H1 (cell line): ENCODE data around the gene OSBPL3. TPM values are rescaled to one million over a fixed set of nuclear protein-coding genes. Genes with fewer than 3 reads are reported as not detected.

Experiments
- CTCF ChIA-PET: fragments of 300-600 bp; sonication (Branson Sonifier 250); formaldehyde crosslinking; loops from one replicate; lab custom pipeline; 2021; ENCODE audit not compliant: partially characterized antibody; lab: Charles Lee
- POLR2A ChIA-PET: fragments of 300-600 bp; sonication (Branson Sonifier 250); formaldehyde crosslinking; loops from one replicate; lab custom pipeline; 2021; ENCODE audit warnings: inconsistent platforms; ENCODE audit not compliant: partially characterized antibody; lab: Charles Lee
- DNase-seq, 2 experiments: peaks; one replicate each; pipeline versions ENCODE4 v3.0.0 to v3.0.0-alpha.2; 2010 to 2022; ENCODE audit warnings: low spot score in 2 of 2, low read depth in 1 of 2, mixed read lengths in 1 of 2
- FAIRE-seq: peaks from 2 replicates; lab custom pipeline; 2011; peaks lifted over from hg19 to GRCh38; lab: Jason Lieb, UNC
- H2AFZ ChIP-seq: 2 replicates; pipeline ENCODE4 v1.8.1; 2012; ENCODE audit warnings: low read length, inconsistent platforms
- H2AK5ac ChIP-seq: 2 replicates; pipeline ENCODE4 v1.6.1; 2013; ENCODE audit warnings: low read depth, low read length
- H2BK120ac ChIP-seq: replicated peaks from 2 replicates; pipeline ENCODE3; 2013; ENCODE audit warnings: low read depth, low read length, inconsistent platforms
- H2BK12ac ChIP-seq: 2 replicates; pipeline ENCODE4 v1.6.1; 2013; ENCODE audit warnings: low read depth, low read length
- H2BK15ac ChIP-seq: 2 replicates; pipeline ENCODE4 v1.6.1; 2013; ENCODE audit warnings: low read length
- H2BK20ac ChIP-seq: 2 replicates; pipeline ENCODE4 v1.6.1; 2013; ENCODE audit warnings: low read length
- H2BK5ac ChIP-seq: 2 replicates; pipeline ENCODE4 v1.6.1; 2013; ENCODE audit warnings: low read depth, low read length
- H3K14ac ChIP-seq: 2 replicates; pipeline ENCODE4 v1.6.1; 2013; ENCODE audit warnings: inconsistent platforms; ENCODE audit not compliant: insufficient read length
- H3K18ac ChIP-seq: 2 replicates; pipeline ENCODE4 v1.6.1; 2013; ENCODE audit warnings: low read length; ENCODE audit errors: extremely low read depth
- H3K23ac ChIP-seq: 2 replicates; pipeline ENCODE4 v1.6.1; 2013; ENCODE audit warnings: inconsistent platforms; ENCODE audit not compliant: insufficient read length
- H3K23me2 ChIP-seq: 2 replicates; pipeline ENCODE4 v1.6.1; 2013; ENCODE audit warnings: low read depth, low read length
- H3K27ac ChIP-seq: 2 replicates; pipeline ENCODE4 v1.6.1; 2011; ENCODE audit warnings: low read depth, low read length, inconsistent platforms
- H3K27me3 ChIP-seq, 4 experiments: replicated peaks in 1 of 4; 1 replicate in 1 of 4; 2 replicates in 3 of 4; pipeline versions ENCODE4 v1.6.1 to v1.8.1; 2011 to 2013; ENCODE audit warnings: low read length in 3 of 4, mild to moderate bottlenecking in 3 of 4, inconsistent platforms in 2 of 4, mixed read lengths in 2 of 4, moderate library complexity in 1 of 4; ENCODE audit not compliant: control insufficient read depth in 3 of 4, insufficient read depth in 3 of 4; ENCODE audit errors: extremely low read depth in 1 of 4
- H3K36me3 ChIP-seq, 4 experiments: 2 replicates each; pipeline versions ENCODE4 v1.6.1 to v1.8.1; 2011 to 2013; ENCODE audit warnings: mild to moderate bottlenecking in 4 of 4, low read length in 3 of 4, moderate library complexity in 2 of 4, control low read depth in 1 of 4, inconsistent platforms in 1 of 4; ENCODE audit not compliant: insufficient read depth in 4 of 4, control insufficient read depth in 2 of 4
- H3K4ac ChIP-seq: replicated peaks from 2 replicates; pipeline ENCODE3; 2013; ENCODE audit warnings: low read length, low read depth, mixed read lengths, inconsistent platforms; ENCODE audit not compliant: insufficient read length
- H3K4me1 ChIP-seq, 4 experiments: replicated peaks in 1 of 4; 1 replicate in 1 of 4; 2 replicates in 3 of 4; pipeline versions ENCODE4 v1.6.1 to v1.8.1; 2011 to 2013; ENCODE audit warnings: low read length in 3 of 4, inconsistent platforms in 2 of 4, mixed read lengths in 1 of 4; ENCODE audit not compliant: insufficient read depth in 4 of 4, control insufficient read depth in 3 of 4
- H3K4me2 ChIP-seq, 2 experiments: 2 replicates each; pipeline versions ENCODE4 v1.6.1 to v1.8.1; 2011 to 2013; ENCODE audit warnings: low read depth in 2 of 2, low read length in 2 of 2, control low read depth in 1 of 2, inconsistent platforms in 1 of 2, mild to moderate bottlenecking in 1 of 2; ENCODE audit not compliant: insufficient read depth in 1 of 2
- H3K4me3 ChIP-seq, 4 experiments: fragments of 200-600, 300-600 bp in 1 of 4; sonication (generic), shearing (Covaris generic), sonication (Bioruptor Twin) in 1 of 4; 2 replicates each; pipeline versions ENCODE4 v1.5.1 to v1.8.1; 2011 to 2016; ENCODE audit warnings: low read length in 4 of 4, low read depth in 3 of 4, control low read depth in 2 of 4, inconsistent platforms in 2 of 4, mild to moderate bottlenecking in 2 of 4, mixed read lengths in 1 of 4, moderate library complexity in 1 of 4; ENCODE audit not compliant: insufficient read depth in 2 of 4; ENCODE audit errors: extremely low read depth in 1 of 4
- H3K56ac ChIP-seq: replicated peaks from 2 replicates; pipeline ENCODE3; 2013; ENCODE audit warnings: low read depth, mild to moderate bottlenecking, mixed read lengths, low read length, inconsistent platforms; ENCODE audit not compliant: insufficient read length
- H3K79me1 ChIP-seq: 2 replicates; pipeline ENCODE4 v1.6.1; 2013; ENCODE audit warnings: low read depth, low read length, control low read depth
- H3K79me2 ChIP-seq, 2 experiments: 2 replicates each; pipeline versions ENCODE4 v1.6.1 to v1.8.1; 2012 to 2013; ENCODE audit warnings: low read length in 2 of 2, mild to moderate bottlenecking in 2 of 2, inconsistent platforms in 1 of 2; ENCODE audit not compliant: insufficient read depth in 2 of 2, control insufficient read depth in 1 of 2
- H3K9ac ChIP-seq, 4 experiments: replicated peaks in 1 of 4; 1 replicate in 1 of 4; 2 replicates in 3 of 4; pipeline versions ENCODE4 v1.6.1 to v1.8.1; 2011 to 2013; ENCODE audit warnings: low read depth in 3 of 4, low read length in 3 of 4, control low read depth in 2 of 4, mild to moderate bottlenecking in 2 of 4, moderate library complexity in 2 of 4, inconsistent platforms in 1 of 4; ENCODE audit errors: extremely low read depth in 1 of 4
- H3K9me3 ChIP-seq, 2 experiments: 2 replicates each; pipeline versions ENCODE4 v1.6.1 to v1.8.1; 2012 to 2013; ENCODE audit warnings: mild to moderate bottlenecking in 2 of 2, moderate library complexity in 2 of 2, control low read depth in 1 of 2, inconsistent platforms in 1 of 2, low read depth in 1 of 2, low read length in 1 of 2, mixed read lengths in 1 of 2; ENCODE audit not compliant: insufficient read depth in 2 of 2
- H4K20me1 ChIP-seq, 2 experiments: replicated peaks in 1 of 2; 2 replicates each; pipeline versions ENCODE3 to v1.8.1; 2011 to 2013; ENCODE audit warnings: inconsistent platforms in 2 of 2, low read length in 2 of 2, mild to moderate bottlenecking in 1 of 2; ENCODE audit not compliant: insufficient read depth in 2 of 2, control insufficient read depth in 1 of 2
- H4K5ac ChIP-seq: 2 replicates; pipeline ENCODE4 v1.6.1; 2013; ENCODE audit warnings: low read length, low read depth, mixed read lengths, inconsistent platforms; ENCODE audit not compliant: insufficient read length
- H4K8ac ChIP-seq: 2 replicates; pipeline ENCODE4 v1.8.0; 2013; ENCODE audit warnings: mild to moderate bottlenecking, moderate library complexity, low read length, inconsistent platforms; ENCODE audit not compliant: insufficient read depth; ENCODE audit errors: extremely low read depth
- H4K91ac ChIP-seq: replicated peaks from 2 replicates; pipeline ENCODE3; 2013; ENCODE audit warnings: low read length, mixed read lengths, inconsistent platforms; ENCODE audit not compliant: insufficient read length
- BACH1 ChIP-seq: IDR thresholded peaks from 2 replicates; pipeline ENCODE4 v1.6.1; 2012; ENCODE audit warnings: low read length, improper control_type of control experiment
- CTBP2 ChIP-seq: IDR thresholded peaks from 2 replicates; pipeline ENCODE4 v1.7.0; 2011; ENCODE audit warnings: borderline replicate concordance, mild to moderate bottlenecking, moderate library complexity, mixed read lengths, low read length; ENCODE audit not compliant: insufficient read depth, insufficient read length
- EZH2 ChIP-seq: fragments of 200-600 bp; sonication (generic); IDR thresholded peaks from 2 replicates; pipeline ENCODE4 v1.7.1; 2012; ENCODE audit warnings: low read depth, mild to moderate bottlenecking, moderate library complexity, low read length, inconsistent platforms; ENCODE audit not compliant: severe bottlenecking
- GTF2F1 ChIP-seq: IDR thresholded peaks from 2 replicates; pipeline ENCODE4 v1.6.1; 2012; ENCODE audit warnings: low read depth, low read length, improper control_type of control experiment, borderline replicate concordance
- HDAC2 ChIP-seq, 2 experiments: fragments of 300-600 bp in 1 of 2; sonication (generic) in 1 of 2; IDR thresholded peaks; 2 replicates each; pipeline ENCODE4 v1.6.1; 2011 to 2012; ENCODE audit warnings: low read depth in 2 of 2, low read length in 2 of 2, mild to moderate bottlenecking in 2 of 2, moderate library complexity in 2 of 2, borderline replicate concordance in 1 of 2, inconsistent platforms in 1 of 2
- KDM5A ChIP-seq: fragments of 200-600 bp; IDR thresholded peaks from 2 replicates; pipeline ENCODE4 v1.7.1; 2012; ENCODE audit warnings: mild to moderate bottlenecking, low read length, inconsistent platforms, mixed read lengths
- MAFK ChIP-seq: IDR thresholded peaks from 2 replicates; pipeline ENCODE4 v1.6.1; 2012; ENCODE audit warnings: low read depth, mild to moderate bottlenecking, improper control_type of control experiment, low read length
- NANOG ChIP-seq: IDR thresholded peaks from 2 replicates; pipeline ENCODE4 v1.6.1; 2011; ENCODE audit warnings: low read length, low read depth, mild to moderate bottlenecking, inconsistent platforms; ENCODE audit not compliant: insufficient read depth, poor library complexity, severe bottlenecking
- NRF1 ChIP-seq: IDR thresholded peaks from 2 replicates; pipeline ENCODE4 v1.6.1; 2011; ENCODE audit warnings: mild to moderate bottlenecking, low read depth, low read length, improper control_type of control experiment
- POLR2AphosphoS5 ChIP-seq: IDR thresholded peaks from 2 replicates; pipeline ENCODE4 v1.6.1; 2011; ENCODE audit warnings: low read depth, low read length
- SIN3A ChIP-seq, 2 experiments: IDR thresholded peaks in 1 of 2; conservative IDR thresholded peaks in 1 of 2; 2 replicates each; pipeline ENCODE4 v1.6.1; 2011 to 2012; ENCODE audit warnings: low read length in 2 of 2, improper control_type of control experiment in 1 of 2, low read depth in 1 of 2, mild to moderate bottlenecking in 1 of 2
- SP2 ChIP-seq: IDR thresholded peaks from 2 replicates; pipeline ENCODE4 v1.6.1; 2012; ENCODE audit warnings: mild to moderate bottlenecking, low read length, inconsistent platforms
- TCF12 ChIP-seq: IDR thresholded peaks from 2 replicates; pipeline ENCODE4 v1.6.1; 2011; ENCODE audit warnings: low read depth, mild to moderate bottlenecking, low read length
- WGBS, 2 experiments: shearing (Covaris generic) in 1 of 2; methylation state at CpG; one replicate each; pipeline versions ENCODE4 v1.1.6 to v1.1.7; 2013 to 2015; ENCODE audit warnings: low lambda C conversion rate in 2 of 2, mixed read lengths in 2 of 2, inconsistent platforms in 1 of 2, low coverage in 1 of 2, missing lambda C conversion rate in 1 of 2; ENCODE audit not compliant: insufficient replicate concordance in 2 of 2, insufficient coverage in 1 of 2, insufficient read length in 1 of 2; ENCODE audit errors: extremely low coverage in 1 of 2, missing lambda C conversion rate in 1 of 2; 5-methylcytosine and 5-hydroxymethylcytosine counted together
- polyA plus RNA-seq, 7 experiments: library from polyadenylated mRNA; depleted of rRNA in 3 of 7; stranded (reverse) in 5 of 7; unstranded in 2 of 7; fragments of >200 nt in 5 of 7; fragments of 200-250 nt in 2 of 7; gene quantifications; 1 replicate in 5 of 7; 2 replicates in 1 of 7; 4 replicates in 1 of 7; pipeline versions ENCODE4 v1.2.1 to v1.2.3, GENCODE V29; 2011 to 2013; ENCODE audit warnings: missing spikeins in 2 of 7, mixed read lengths in 2 of 7
- total RNA-seq: library from RNA; stranded (reverse); fragmentation: NEBNext Ultra II Directional; extraction: Animal tissue kit (Norgen Biotek cat#: 25700); gene quantifications from 2 replicates; pipeline ENCODE4 v1.2.1, GENCODE V29; 2021
- TF ChIP-seq, protein P1 (sequence below): IDR thresholded peaks from 2 replicates; pipeline ENCODE4 v1.6.1; 2011; ENCODE audit warnings: low read depth, mild to moderate bottlenecking, low read length; ENCODE audit not compliant: insufficient read depth

OSBPL3 gene
- total and polyA plus RNA-seq, 2 of the 8 experiments (the other 6 are each of a cell fraction or from before 2014, with no cell fraction given) = 2.8 to 13.9 TPM

GRCh38 chr7:24795407-24795767, 184.6 kb downstream of the OSBPL3 start:
- no peaks in the 10 kb centered on the region for H3K79me2 ChIP-seq
- H4K5ac ChIP-seq = no peak overlapping the region
- no peak overlapping the region for H3K14ac ChIP-seq
- no peak overlapping the region for H2BK5ac ChIP-seq
- no peak overlapping the region for H3K27ac ChIP-seq
- no peaks in the 10 kb centered on the region; a peak in 1 of 4 replicates for H3K9me3 ChIP-seq
- POLR2A ChIA-PET = no interaction called here
- no peak overlapping the region for H3K18ac ChIP-seq
- no peak overlapping the region for H3K4me2 ChIP-seq
- no peaks in the 10 kb centered on the region; a peak in 1 of 8 replicates for H3K36me3 ChIP-seq
- DNase-seq (no peak), FAIRE-seq (no peak)
- no peak overlapping the region for H4K8ac ChIP-seq
- no peaks in the 10 kb centered on the region for H4K20me1 ChIP-seq
- no peak overlapping the region for H3K4me3 ChIP-seq
- no peak overlapping the region for H3K56ac ChIP-seq
- H3K23ac ChIP-seq = no peak overlapping the region
- TF ChIP-seq SP2 (no peak), SIN3A (conservative IDR thresholded peaks at IDR 0.05 in 1 of 2, IDR thresholded peaks at IDR 0.05 in 1 of 2; ENCODE audit: low read depth in 1 of 2, low read length in 2 of 2) (no peak), NANOG (no peak), EZH2 (no peak), CTBP2 (no peak), KDM5A (no peak), GTF2F1 (no peak), TCF12 (no peak), HDAC2 (IDR thresholded peaks at IDR 0.05; ENCODE audit: borderline replicate concordance in 1 of 2, low read depth in 2 of 2, low read length in 2 of 2) (no peak), NRF1 (no peak), BACH1 (no peak), POLR2AphosphoS5 (no peak), MAFK (no peak)
- TF ChIP-seq, protein P1, sequence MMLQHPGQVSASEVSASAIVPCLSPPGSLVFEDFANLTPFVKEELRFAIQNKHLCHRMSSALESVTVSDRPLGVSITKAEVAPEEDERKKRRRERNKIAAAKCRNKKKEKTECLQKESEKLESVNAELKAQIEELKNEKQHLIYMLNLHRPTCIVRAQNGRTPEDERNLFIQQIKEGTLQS = no peak
- CTCF ChIA-PET = interaction anchor here (1.2 to 1.3 kb wide), 2 partner anchors 44 to 298 kb away, joined by 3 to 4 read pairs; no protein-coding TSS in a partner anchor
- H2AK5ac ChIP-seq = no peak overlapping the region
- no peak overlapping the region for H3K9ac ChIP-seq
- H4K91ac ChIP-seq = no peak overlapping the region
- H3K79me1 ChIP-seq = no peaks in the 10 kb centered on the region
- no peak overlapping the region for H2BK15ac ChIP-seq
- H2BK120ac ChIP-seq = no peak overlapping the region
- no peak overlapping the region for H3K4ac ChIP-seq
- no peaks in the 10 kb centered on the region for H3K27me3 ChIP-seq
- no peaks in the 10 kb centered on the region for H3K4me1 ChIP-seq
- H3K23me2 ChIP-seq = peaks cover 2% of the 10 kb centered on the region; the same call in 1 of the 2 replicates
- 87% methylated on average over 9 of the region's 9 CpGs; no CpG with 5 or more reads in 1 of the 2 experiments for WGBS, 2 experiments
- H2BK20ac ChIP-seq = no peak overlapping the region
- H2AFZ ChIP-seq = no peak overlapping the region
- H2BK12ac ChIP-seq = no peak overlapping the region
